ENCODE data around the gene TTLL1. TPM values are rescaled to one million over a fixed set of nuclear protein-coding genes. Genes with fewer than 3 reads are reported as not detected.

The TTLL1 gene
- total RNA-seq, 1 donor from 2014 or later = 13.0 TPM

DNA sequence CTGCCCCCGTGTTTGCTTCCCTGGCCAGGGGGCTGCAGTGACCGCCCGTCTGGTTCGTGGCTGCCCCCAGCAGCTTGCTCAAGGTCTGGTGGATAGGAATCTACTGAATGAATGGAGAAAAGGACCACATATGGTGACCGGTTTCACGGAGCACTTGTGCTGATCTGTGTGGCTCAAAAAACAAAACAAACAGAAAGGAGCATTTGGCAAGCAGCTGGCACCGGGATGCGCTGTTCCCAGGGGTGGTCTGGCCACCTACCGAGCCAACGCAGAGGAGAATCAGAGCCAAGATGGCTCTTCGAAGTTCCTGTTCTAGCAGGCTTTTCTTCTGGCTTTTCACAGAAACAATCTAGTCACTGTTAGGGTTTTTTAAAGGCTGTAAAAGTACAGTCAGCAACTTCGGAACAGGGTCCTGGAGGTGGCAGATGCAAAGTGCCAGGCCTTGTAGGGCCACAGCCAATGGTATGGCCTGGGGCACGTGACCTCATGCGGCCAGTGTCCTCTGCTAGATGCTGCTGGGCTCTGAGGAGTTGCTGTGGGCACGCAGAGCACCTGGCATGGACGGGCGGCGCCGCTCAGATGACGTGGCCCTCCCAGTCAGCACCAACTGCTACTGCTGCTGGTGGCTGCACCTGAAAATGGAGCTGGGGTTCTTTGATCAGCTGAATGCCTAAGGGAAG is 47.0 kb downstream of the TTLL1 start:
- Mint-ChIP-seq H3K9me3 (ENCODE audit: unreplicated experiment) (no peaks in the 10 kb centered on the region), H3K27me3 (ENCODE audit: unreplicated experiment) (peaks cover 7% of the 10 kb centered on the region), H3K4me1 (ENCODE audit: unreplicated experiment) (peaks cover 14% of the 10 kb centered on the region), H3K36me3 (ENCODE audit: low read depth, unreplicated experiment) (no peaks in the 10 kb centered on the region), H3K4me3 (ENCODE audit: unreplicated experiment) (no peak overlapping the region), H3K27ac (ENCODE audit: unreplicated experiment) (no peak overlapping the region)
- no peak for DNase-seq (ENCODE audit: low spot score)
- TF ChIP-seq, protein P1, sequence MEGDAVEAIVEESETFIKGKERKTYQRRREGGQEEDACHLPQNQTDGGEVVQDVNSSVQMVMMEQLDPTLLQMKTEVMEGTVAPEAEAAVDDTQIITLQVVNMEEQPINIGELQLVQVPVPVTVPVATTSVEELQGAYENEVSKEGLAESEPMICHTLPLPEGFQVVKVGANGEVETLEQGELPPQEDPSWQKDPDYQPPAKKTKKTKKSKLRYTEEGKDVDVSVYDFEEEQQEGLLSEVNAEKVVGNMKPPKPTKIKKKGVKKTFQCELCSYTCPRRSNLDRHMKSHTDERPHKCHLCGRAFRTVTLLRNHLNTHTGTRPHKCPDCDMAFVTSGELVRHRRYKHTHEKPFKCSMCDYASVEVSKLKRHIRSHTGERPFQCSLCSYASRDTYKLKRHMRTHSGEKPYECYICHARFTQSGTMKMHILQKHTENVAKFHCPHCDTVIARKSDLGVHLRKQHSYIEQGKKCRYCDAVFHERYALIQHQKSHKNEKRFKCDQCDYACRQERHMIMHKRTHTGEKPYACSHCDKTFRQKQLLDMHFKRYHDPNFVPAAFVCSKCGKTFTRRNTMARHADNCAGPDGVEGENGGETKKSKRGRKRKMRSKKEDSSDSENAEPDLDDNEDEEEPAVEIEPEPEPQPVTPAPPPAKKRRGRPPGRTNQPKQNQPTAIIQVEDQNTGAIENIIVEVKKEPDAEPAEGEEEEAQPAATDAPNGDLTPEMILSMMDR (IDR thresholded peaks at IDR 0.05; ENCODE audit: unreplicated experiment) = no peak

- no peaks in the 10 kb centered on the region for H3K9me3 Mint-ChIP-seq (ENCODE audit: unreplicated experiment)
- H3K27me3 Mint-ChIP-seq (ENCODE audit: unreplicated experiment) = peaks cover 7% of the 10 kb centered on the region
- H3K4me1 Mint-ChIP-seq (ENCODE audit: unreplicated experiment) = peaks cover 14% of the 10 kb centered on the region
- no peak overlapping the region for H3K4me3 Mint-ChIP-seq (ENCODE audit: unreplicated experiment)
- TF ChIP-seq, protein P1 (IDR thresholded peaks at IDR 0.05; ENCODE audit: unreplicated experiment) = no peak
- no peak overlapping the region for H3K27ac Mint-ChIP-seq (ENCODE audit: unreplicated experiment)
- DNase-seq (ENCODE audit: low spot score) = no peak
- no peaks in the 10 kb centered on the region for H3K36me3 Mint-ChIP-seq (ENCODE audit: low read depth, unreplicated experiment)
These were observed 49.4 kb downstream of the TTLL1 start for GRCh38 chr22:43039800-43040199.

DNA sequence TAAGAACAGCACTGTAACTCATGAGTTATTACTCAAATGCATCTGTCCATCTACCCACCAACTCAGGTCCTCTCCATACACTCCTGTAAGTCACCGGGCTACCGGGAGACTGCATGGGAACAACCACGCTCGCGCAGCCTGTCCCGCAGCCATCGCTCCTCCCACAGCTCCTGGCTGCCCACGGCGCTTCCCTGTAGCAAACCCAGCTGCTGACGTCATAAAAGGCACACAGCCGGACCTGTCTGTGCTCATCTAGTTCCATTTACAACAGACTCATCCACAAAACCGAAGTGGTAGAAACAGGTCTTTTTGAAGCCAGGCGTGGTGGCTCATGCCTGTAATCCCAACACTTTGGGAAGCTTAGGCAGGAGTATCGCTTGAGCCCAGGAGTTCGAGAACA is 50.9 kb downstream of the TTLL1 start:
- Mint-ChIP-seq H3K9me3 (ENCODE audit: unreplicated experiment) (no peaks in the 10 kb centered on the region), H3K36me3 (ENCODE audit: low read depth, unreplicated experiment) (no peaks in the 10 kb centered on the region), H3K27me3 (ENCODE audit: unreplicated experiment) (peaks cover 1% of the 10 kb centered on the region), H3K4me1 (ENCODE audit: unreplicated experiment) (peaks cover 3% of the 10 kb centered on the region), H3K4me3 (ENCODE audit: unreplicated experiment) (no peak overlapping the region), H3K27ac (ENCODE audit: unreplicated experiment) (no peak overlapping the region)
- TF ChIP-seq, protein P1 (IDR thresholded peaks at IDR 0.05; ENCODE audit: unreplicated experiment) = no peak
- no peak for DNase-seq (ENCODE audit: low spot score)

DNA sequence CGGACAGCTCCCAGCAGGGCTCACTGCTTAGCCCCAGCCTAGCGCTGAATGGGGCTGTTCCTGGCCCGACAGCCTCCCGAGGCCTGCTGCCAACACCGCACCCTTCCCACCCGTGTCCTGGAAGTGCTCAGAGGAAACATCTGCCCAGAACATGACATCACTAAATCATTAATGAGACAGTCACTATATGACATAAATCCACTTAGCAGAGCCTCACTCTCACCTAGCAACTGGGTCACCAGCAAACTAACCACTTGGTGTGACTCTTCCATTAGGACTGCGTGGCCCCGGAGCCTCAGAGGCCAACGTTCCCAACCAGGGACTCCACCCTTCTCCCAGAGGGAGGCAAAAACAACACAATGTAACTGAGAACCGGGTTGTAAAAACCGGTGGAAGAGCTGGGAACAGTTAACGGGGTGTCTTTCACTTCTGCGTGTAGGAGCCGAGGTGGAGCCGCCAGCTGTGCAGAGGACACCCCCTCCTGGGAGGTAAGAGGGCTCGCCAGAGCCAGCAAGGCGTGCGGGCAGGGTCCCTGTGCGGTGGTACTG is 52.8 kb downstream of the TTLL1 start:
- no peak for DNase-seq (ENCODE audit: low spot score)
- peaks cover 1% of the 10 kb centered on the region for H3K27me3 Mint-ChIP-seq (ENCODE audit: unreplicated experiment)
- H3K9me3 Mint-ChIP-seq (ENCODE audit: unreplicated experiment) = no peaks in the 10 kb centered on the region
- H3K4me3 Mint-ChIP-seq (ENCODE audit: unreplicated experiment) = no peak overlapping the region
- no peaks in the 10 kb centered on the region for H3K4me1 Mint-ChIP-seq (ENCODE audit: unreplicated experiment)
- no peak overlapping the region for H3K27ac Mint-ChIP-seq (ENCODE audit: unreplicated experiment)
- TF ChIP-seq, protein P1 (IDR thresholded peaks at IDR 0.05; ENCODE audit: unreplicated experiment) = no peak
- H3K36me3 Mint-ChIP-seq (ENCODE audit: low read depth, unreplicated experiment) = no peaks in the 10 kb centered on the region

- Mint-ChIP-seq H3K4me3 (ENCODE audit: unreplicated experiment) (no peak overlapping the region), H3K36me3 (ENCODE audit: low read depth, unreplicated experiment) (no peaks in the 10 kb centered on the region)
These were observed 53.9 kb downstream of the TTLL1 start for GRCh38 chr22:43035250-43035649.

More at GRCh38 chr22:43035250-43035649, 53.9 kb downstream of the TTLL1 start:
- no peak for DNase-seq (ENCODE audit: low spot score)
- Mint-ChIP-seq H3K4me1 (ENCODE audit: unreplicated experiment) (no peaks in the 10 kb centered on the region), H3K27me3 (ENCODE audit: unreplicated experiment) (peaks cover 4% of the 10 kb centered on the region), H3K27ac (ENCODE audit: unreplicated experiment) (no peak overlapping the region), H3K9me3 (ENCODE audit: unreplicated experiment) (no peaks in the 10 kb centered on the region)
- TF ChIP-seq, protein P1 (IDR thresholded peaks at IDR 0.05; ENCODE audit: unreplicated experiment) = no peak

All from endothelial cell (in vitro differentiated cells).